ENCODE results near the gene TCHH.
A peak's percentile ranks its signal among the peaks of the same experiment; 100 is the strongest.
"Not testable (repeated sequence)": the region's sequence is repeated elsewhere in the genome, so short reads cannot be mapped to it uniquely, and the experiment has no call there.

TCHH gene

GRCh38 chr1:152151646-152152045 is 36.4 kb upstream of the TCHH start:
- no peak overlapping the region for H3K27ac ChIP-seq
- TF ChIP-seq CTCF (conservative IDR thresholded peaks at IDR 0.05): no peak

- H3K27ac ChIP-seq: no peak overlapping the region
- no peak for TF ChIP-seq CTCF (conservative IDR thresholded peaks at IDR 0.05)
Observed at GRCh38 chr1:152148981-152149380, 33.7 kb upstream of the TCHH start.

GRCh38 chr1:152148051-152148450 is 32.8 kb upstream of the TCHH start:
- no peak overlapping the region for H3K27ac ChIP-seq
- no peak for TF ChIP-seq CTCF (conservative IDR thresholded peaks at IDR 0.05)

- peak overlapping the region; percentile 33; the same call in 1 of the 2 replicates for H3K27ac ChIP-seq
- no peak for TF ChIP-seq CTCF (conservative IDR thresholded peaks at IDR 0.05)
Observed at GRCh38 chr1:152145769-152146168, 30.5 kb upstream of the TCHH start.

DNA sequence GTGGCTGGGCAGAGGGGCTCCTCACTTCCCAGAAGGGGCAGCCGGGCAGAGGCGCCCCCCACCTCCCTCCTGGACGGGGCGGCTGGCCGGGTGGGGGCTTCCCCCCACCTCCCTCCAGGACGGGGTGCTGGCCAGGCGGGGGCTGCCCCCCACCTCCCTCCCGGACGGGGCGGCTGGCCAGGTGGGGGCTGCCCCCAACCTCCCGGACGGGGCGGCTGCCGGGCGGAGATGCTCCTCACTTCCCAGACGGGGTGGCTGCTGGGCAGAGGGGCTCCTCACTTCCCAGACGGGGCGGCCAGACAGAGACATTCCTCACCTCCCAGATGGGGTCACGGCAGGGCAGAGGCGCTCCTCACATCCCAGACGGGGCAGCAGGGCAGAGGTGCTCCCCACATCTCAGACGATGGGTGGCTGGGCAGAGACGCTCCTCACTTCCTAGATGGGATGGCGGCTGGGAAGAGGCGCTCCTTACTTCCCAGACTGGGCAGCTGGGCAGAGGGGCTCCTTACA is 29.5 kb upstream of the TCHH start:
- not testable (repeated sequence) for H3K27ac ChIP-seq

GRCh38 chr1:152143150-152143887 is 28.1 kb upstream of the TCHH start:
- H3K27ac ChIP-seq: no peak overlapping the region
- no peak for TF ChIP-seq CTCF (conservative IDR thresholded peaks at IDR 0.05)

GRCh38 chr1:152141971-152142584 is 26.8 kb upstream of the TCHH start:
- peak; percentile 97 for TF ChIP-seq CTCF (conservative IDR thresholded peaks at IDR 0.05)
- H3K27ac ChIP-seq: no peak overlapping the region

GRCh38 chr1:152137215-152137614 is 22.0 kb upstream of the TCHH start:
- no peak overlapping the region for H3K27ac ChIP-seq
- TF ChIP-seq CTCF (conservative IDR thresholded peaks at IDR 0.05): no peak

Measured in VCaP (cell line).